Testis (tissue), 3 donors: Measurements from ENCODE around the gene ILKAP. TPM values are rescaled to one million over a fixed set of nuclear protein-coding genes. Genes with fewer than 3 reads are reported as not detected.

Experiments used
- DNase-seq: peaks from one replicate; pipeline ENCODE4 v3.0.0-alpha.2; 2019
- H3K27ac ChIP-seq, 2 donors: fragments of 200-600 bp; sonication (generic); one replicate each; pipeline ENCODE4 v1.5.1; 2019
- H3K27me3 ChIP-seq: fragments of 200-600 bp; sonication (generic); one replicate; pipeline ENCODE4 v1.5.1; 2019
- H3K36me3 ChIP-seq: fragments of 200-600 bp; sonication (generic); one replicate; pipeline ENCODE4 v1.5.1; 2017; ENCODE audit warnings: low read depth; ENCODE audit errors: missing control alignments
- H3K4me1 ChIP-seq: fragments of 200-600 bp; sonication (generic); one replicate; pipeline ENCODE4 v1.5.1; 2019
- H3K4me3 ChIP-seq, 2 donors: fragments of 200-600 bp; sonication (generic); one replicate each; pipeline ENCODE4 v1.5.1; 2017 to 2019
- H3K9me3 ChIP-seq: fragments of 200-600 bp; sonication (generic); one replicate; pipeline ENCODE4 v1.5.1; 2017
- CTCF ChIP-seq, 3 experiments: fragments of 450-650 bp in 2 of 3; fragments of 200-600 bp in 1 of 3; sonication (generic) in 1 of 3; IDR thresholded peaks; one replicate each; pipeline ENCODE4 v1.5.1; 2016 to 2019; ENCODE audit warnings: antibody characterized with exemption in 3 of 3, mild to moderate bottlenecking in 2 of 3, moderate library complexity in 1 of 3
- POLR2A ChIP-seq: fragments of 450-650 bp; IDR thresholded peaks from one replicate; pipeline ENCODE4 v1.6.1; 2017; ENCODE audit warnings: antibody characterized with exemption, mild to moderate bottlenecking, moderate library complexity
- WGBS, 2 donors: methylation state at CpG; one replicate each; pipeline ENCODE4 v1.1.5; 2018; 5-methylcytosine and 5-hydroxymethylcytosine counted together
- intact Hi-C: fragments of 100-400 bp; cut with DNase I; formaldehyde crosslinking; loops from one replicate; pipeline ENCODE4 v1.15.1; 2023; ENCODE audit warnings: low total_unique reads
- polyA plus RNA-seq: library from polyadenylated mRNA; stranded (reverse); fragments of 350-450 nt; fragmentation: Illumina TruSeq; extraction: RNeasy Lipid Tissue Mini Kit (QIAGEN cat#74804); gene quantifications from one replicate; pipeline ENCODE4 v1.2.3, GENCODE V29; 2014; ENCODE audit warnings: low read depth, low replicate concordance; ENCODE audit not compliant: insufficient read depth
- total RNA-seq, 2 donors: library from RNA; depleted of rRNA; stranded (reverse); fragments of >200 nt; gene quantifications; one replicate each; pipeline ENCODE4 v1.2.3, GENCODE V29; 2016

ILKAP gene
- total and polyA plus RNA-seq, 3 donors from 2014 or later, result 44.8 to 65.3 (median 59.8) TPM

DNA sequence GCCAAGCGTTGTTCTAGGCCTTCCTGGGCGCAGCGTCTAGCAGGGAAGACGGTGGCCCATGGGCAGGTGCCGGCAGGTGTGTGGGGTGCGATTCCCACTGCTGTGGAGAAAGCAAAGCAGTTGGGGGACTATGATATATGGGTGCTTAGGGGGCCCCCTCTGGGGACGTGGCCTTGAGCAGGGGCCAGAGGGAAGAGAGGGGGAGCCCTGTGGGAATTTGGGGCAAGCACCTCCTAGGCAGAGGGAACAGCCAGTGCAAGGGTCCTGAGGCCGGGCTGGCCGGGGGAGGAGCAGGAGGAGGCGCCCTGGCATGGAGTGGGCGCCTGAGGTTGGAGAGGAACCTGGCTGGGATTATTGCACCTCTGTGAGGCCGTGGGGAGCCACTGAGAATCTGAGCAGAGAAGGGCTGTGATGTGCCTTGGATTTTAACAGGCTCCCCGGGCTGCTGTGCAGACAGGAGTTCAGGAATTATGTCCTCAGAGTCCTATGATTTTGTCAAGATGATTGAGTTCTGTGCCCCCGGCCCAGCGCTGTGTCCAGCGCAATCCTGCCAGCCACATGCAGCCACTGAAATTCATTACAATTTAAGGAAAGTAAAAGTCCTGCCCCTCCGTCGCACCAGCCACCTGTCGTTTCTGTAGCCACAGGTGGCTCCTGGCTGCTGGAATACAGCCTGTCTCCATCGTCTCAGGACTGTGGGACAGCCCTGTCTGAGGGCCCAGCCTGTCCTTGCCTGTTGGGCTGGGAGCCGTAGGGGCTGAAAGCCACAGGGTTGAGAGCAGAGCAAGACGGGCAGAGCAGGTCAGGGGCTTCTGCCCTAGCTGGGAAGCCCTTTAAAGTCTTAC, 74.1 kb downstream of the ILKAP start:
- H3K4me3 ChIP-seq, result no peak overlapping the region
- no peaks in the 10 kb centered on the region for H3K36me3 ChIP-seq
- H3K4me1 ChIP-seq, result peaks cover 2% of the 10 kb centered on the region
- H3K9me3 ChIP-seq, result no peaks in the 10 kb centered on the region
- intact Hi-C loops, result no loop called here
- TF ChIP-seq CTCF (IDR thresholded peaks at IDR 0.05) (no peak), POLR2A (no peak)
- H3K27ac ChIP-seq, result no peak overlapping the region
- DNase-seq, result no peak
- no peaks in the 10 kb centered on the region for H3K27me3 ChIP-seq
- 66 to 79% methylated on average over 10 to 22 of the region's 22 CpGs for whole genome bisulfite sequencing, 2 donors

DNA sequence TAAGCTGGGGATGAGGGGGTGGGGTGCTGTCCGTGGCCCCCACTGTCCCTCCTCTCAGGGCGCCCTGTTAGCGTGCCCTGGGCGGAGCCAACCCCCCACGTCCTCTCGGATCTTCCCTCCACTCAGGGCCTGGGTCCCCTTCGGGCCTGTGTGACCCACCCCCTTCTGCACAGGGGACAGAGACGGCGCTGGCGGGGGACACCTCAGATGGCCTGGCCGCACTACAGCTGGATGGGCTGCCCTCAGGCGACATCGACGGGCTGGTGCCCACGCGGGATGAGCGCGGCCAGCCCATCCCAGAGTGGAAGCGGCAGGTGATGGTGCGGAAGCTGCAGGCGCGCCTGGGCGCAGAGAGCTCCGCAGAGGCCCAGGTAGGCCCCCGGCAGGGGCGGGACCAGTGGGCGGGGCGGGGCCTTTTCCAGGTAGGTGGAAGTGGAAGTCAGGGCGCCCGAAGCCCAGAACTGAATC, 74.9 kb downstream of the ILKAP start:
- H3K36me3 ChIP-seq, result no peaks in the 10 kb centered on the region
- 63 to 79% methylated on average over 11 to 19 of the region's 30 CpGs for WGBS, 2 donors
- peak overlapping the region in 1 of 2 donors; percentile 58 for H3K4me3 ChIP-seq
- H3K27me3 ChIP-seq, result no peaks in the 10 kb centered on the region
- no peak for TF ChIP-seq POLR2A
- intact Hi-C loops, result no loop called here
- DNase-seq, result peak; percentile 25
- H3K27ac ChIP-seq, result no peak overlapping the region
- H3K4me1 ChIP-seq, result peaks cover 2% of the 10 kb centered on the region
- no peaks in the 10 kb centered on the region for H3K9me3 ChIP-seq

GRCh38 chr2:238128061-238128440, 75.4 kb downstream of the ILKAP start:
- no peak for DNase-seq
- Histone ChIP-seq H3K36me3 (no peaks in the 10 kb centered on the region), H3K4me3 (peak overlapping the region in 1 of 2 donors; percentile 58), H3K27me3 (no peaks in the 10 kb centered on the region), H3K9me3 (no peaks in the 10 kb centered on the region), H3K27ac (peak overlapping the region in 1 of 2 donors; percentile 7), H3K4me1 (peaks cover 2% of the 10 kb centered on the region)
- WGBS, 2 donors, result 65% methylated on average over 22 of the region's 22 CpGs; no CpG with 5 or more reads in 1 of the 2 donors
- TF ChIP-seq CTCF (IDR thresholded peaks at IDR 0.05) (no peak), POLR2A (no peak)
- intact Hi-C loops, result no loop called here

- no peaks in the 10 kb centered on the region for H3K36me3 ChIP-seq
- peak; percentile 60 for DNase-seq
- H3K27ac ChIP-seq, result peak overlapping the region in 1 of 2 donors; percentile 7
- H3K4me1 ChIP-seq, result peaks cover 2% of the 10 kb centered on the region
- intact Hi-C loops, result no loop called here
- H3K9me3 ChIP-seq, result no peaks in the 10 kb centered on the region
- H3K27me3 ChIP-seq, result no peaks in the 10 kb centered on the region
- TF ChIP-seq POLR2A (no peak), CTCF (IDR thresholded peaks at IDR 0.05) (no peak)
- peak overlapping the region in 1 of 2 donors; percentile 58 for H3K4me3 ChIP-seq
- WGBS, 2 donors, result 21 to 30% methylated on average over 19 to 34 of the region's 36 CpGs
These were observed 76.1 kb downstream of the ILKAP start for GRCh38 chr2:238127165-238128060.

- Histone ChIP-seq H3K4me1 (peaks cover 2% of the 10 kb centered on the region), H3K9me3 (no peaks in the 10 kb centered on the region), H3K27me3 (no peaks in the 10 kb centered on the region), H3K4me3 (no peak overlapping the region), H3K36me3 (no peaks in the 10 kb centered on the region), H3K27ac (no peak overlapping the region)
- intact Hi-C loops, result no loop called here
- no peak for DNase-seq
- WGBS, 2 donors, result 62 to 70% methylated on average over 2 of the region's 2 CpGs
- TF ChIP-seq CTCF (IDR thresholded peaks at IDR 0.05), result no peak
- TF ChIP-seq POLR2A, result no peak
These were observed 76.7 kb downstream of the ILKAP start for GRCh38 chr2:238126775-238127164.
